ENCODE measurements around the gene CADM2.

CADM2 gene

DNA sequence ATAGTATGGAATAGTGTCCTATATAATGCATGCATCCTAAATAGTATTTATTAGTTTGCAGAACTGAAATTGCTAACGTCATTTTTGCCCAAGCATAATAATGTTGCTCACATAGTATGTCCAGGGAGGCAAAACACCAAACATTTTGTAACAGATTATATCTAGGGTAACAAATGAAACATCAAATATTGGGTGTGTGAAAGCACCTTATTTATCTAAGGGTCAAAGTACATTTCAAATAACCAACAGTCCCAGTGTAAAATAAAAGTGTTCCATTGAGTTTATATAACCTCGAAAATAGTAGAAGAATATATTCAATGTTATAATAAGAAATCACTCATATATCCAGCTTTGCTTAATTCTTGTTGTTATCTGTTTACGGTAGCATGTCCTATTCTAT lies 363.1 kb downstream of the CADM2 start:
- no peak for DNase-seq (ENCODE audit: extremely low read depth, insufficient read length)
- Histone ChIP-seq H3K4me3 (replicated peaks; ENCODE audit: low read depth, low read length) (no peak overlapping the region), H3K27me3 (replicated peaks; ENCODE audit: control insufficient read depth, insufficient read depth, low read length) (no peaks in the 10 kb centered on the region), H3K36me3 (ENCODE audit: control insufficient read depth, insufficient read depth, low read length) (no peaks in the 10 kb centered on the region)
- TF ChIP-seq, protein P1, sequence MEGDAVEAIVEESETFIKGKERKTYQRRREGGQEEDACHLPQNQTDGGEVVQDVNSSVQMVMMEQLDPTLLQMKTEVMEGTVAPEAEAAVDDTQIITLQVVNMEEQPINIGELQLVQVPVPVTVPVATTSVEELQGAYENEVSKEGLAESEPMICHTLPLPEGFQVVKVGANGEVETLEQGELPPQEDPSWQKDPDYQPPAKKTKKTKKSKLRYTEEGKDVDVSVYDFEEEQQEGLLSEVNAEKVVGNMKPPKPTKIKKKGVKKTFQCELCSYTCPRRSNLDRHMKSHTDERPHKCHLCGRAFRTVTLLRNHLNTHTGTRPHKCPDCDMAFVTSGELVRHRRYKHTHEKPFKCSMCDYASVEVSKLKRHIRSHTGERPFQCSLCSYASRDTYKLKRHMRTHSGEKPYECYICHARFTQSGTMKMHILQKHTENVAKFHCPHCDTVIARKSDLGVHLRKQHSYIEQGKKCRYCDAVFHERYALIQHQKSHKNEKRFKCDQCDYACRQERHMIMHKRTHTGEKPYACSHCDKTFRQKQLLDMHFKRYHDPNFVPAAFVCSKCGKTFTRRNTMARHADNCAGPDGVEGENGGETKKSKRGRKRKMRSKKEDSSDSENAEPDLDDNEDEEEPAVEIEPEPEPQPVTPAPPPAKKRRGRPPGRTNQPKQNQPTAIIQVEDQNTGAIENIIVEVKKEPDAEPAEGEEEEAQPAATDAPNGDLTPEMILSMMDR (IDR thresholded peaks at IDR 0.05; ENCODE audit: insufficient read depth, low read length, poor library complexity, severe bottlenecking), result no peak

- TF ChIP-seq, protein P1 (IDR thresholded peaks at IDR 0.05; ENCODE audit: insufficient read depth, low read length, poor library complexity, severe bottlenecking), result no peak
Measured at GRCh38 chr3:85330071-85330470, 371.3 kb downstream of the CADM2 start.

GRCh38 chr3:85337895-85338294 lies 379.1 kb downstream of the CADM2 start:
- Histone ChIP-seq H3K4me3 (replicated peaks; ENCODE audit: low read depth, low read length) (no peak overlapping the region), H3K36me3 (ENCODE audit: control insufficient read depth, insufficient read depth, low read length) (no peaks in the 10 kb centered on the region), H3K27me3 (replicated peaks; ENCODE audit: control insufficient read depth, insufficient read depth, low read length) (no peaks in the 10 kb centered on the region)
- TF ChIP-seq, protein P1 (IDR thresholded peaks at IDR 0.05; ENCODE audit: insufficient read depth, low read length, poor library complexity, severe bottlenecking), result no peak
- no peak for DNase-seq (ENCODE audit: extremely low read depth, insufficient read length)

More at GRCh38 chr3:85330071-85330470, 371.3 kb downstream of the CADM2 start:
- Histone ChIP-seq H3K4me3 (replicated peaks; ENCODE audit: low read depth, low read length) (no peak overlapping the region), H3K36me3 (ENCODE audit: control insufficient read depth, insufficient read depth, low read length) (no peaks in the 10 kb centered on the region), H3K27me3 (replicated peaks; ENCODE audit: control insufficient read depth, insufficient read depth, low read length) (no peaks in the 10 kb centered on the region)
- DNase-seq (ENCODE audit: extremely low read depth, insufficient read length), result no peak

DNA sequence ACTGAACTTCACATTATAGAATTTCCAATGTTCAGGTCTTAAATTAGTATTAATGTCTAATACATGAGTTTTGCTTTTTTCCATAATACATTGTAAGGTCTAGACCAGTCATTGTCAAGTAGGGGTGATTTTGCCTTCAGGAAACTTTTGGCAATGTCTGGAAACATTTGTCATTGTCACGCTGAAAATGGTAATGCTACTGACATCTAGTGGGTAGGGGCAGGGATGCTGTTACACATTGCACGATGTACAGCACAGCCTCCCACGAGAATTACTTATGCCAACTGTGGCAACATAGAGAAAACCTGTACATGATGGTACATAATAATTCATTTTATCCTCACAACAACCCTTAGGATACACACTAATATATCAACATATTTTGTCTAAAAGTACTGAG lies 384.1 kb downstream of the CADM2 start:
- DNase-seq (ENCODE audit: extremely low read depth, insufficient read length), result no peak
- TF ChIP-seq, protein P1 (IDR thresholded peaks at IDR 0.05; ENCODE audit: insufficient read depth, low read length, poor library complexity, severe bottlenecking), result peak; percentile 10
- Histone ChIP-seq H3K36me3 (ENCODE audit: control insufficient read depth, insufficient read depth, low read length) (no peaks in the 10 kb centered on the region), H3K4me3 (replicated peaks; ENCODE audit: low read depth, low read length) (no peak overlapping the region), H3K27me3 (replicated peaks; ENCODE audit: control insufficient read depth, insufficient read depth, low read length) (no peaks in the 10 kb centered on the region)

DNA sequence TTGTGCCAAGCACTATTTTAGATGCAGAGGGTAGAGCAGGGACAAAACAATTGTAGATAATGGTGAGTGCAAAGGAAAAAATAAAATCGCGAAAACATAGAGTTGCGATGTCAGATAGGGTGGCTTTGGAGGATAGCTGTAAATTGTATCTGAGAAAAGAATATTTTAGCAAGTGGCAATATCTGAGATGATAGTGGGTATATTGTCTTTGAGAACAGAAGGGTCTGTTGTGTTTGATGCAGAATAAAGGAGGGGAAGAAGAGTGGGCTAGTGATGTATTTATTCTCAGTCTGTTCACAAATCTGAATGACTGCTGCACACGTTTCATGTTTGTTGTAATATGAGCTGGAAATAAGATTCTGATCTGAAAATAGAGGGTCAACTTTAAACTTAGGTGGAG lies 396.8 kb downstream of the CADM2 start:
- Histone ChIP-seq H3K4me3 (replicated peaks; ENCODE audit: low read depth, low read length) (no peak overlapping the region), H3K36me3 (ENCODE audit: control insufficient read depth, insufficient read depth, low read length) (no peaks in the 10 kb centered on the region), H3K27me3 (replicated peaks; ENCODE audit: control insufficient read depth, insufficient read depth, low read length) (no peaks in the 10 kb centered on the region)
- DNase-seq (ENCODE audit: extremely low read depth, insufficient read length), result no peak
- TF ChIP-seq, protein P1 (IDR thresholded peaks at IDR 0.05; ENCODE audit: insufficient read depth, low read length, poor library complexity, severe bottlenecking), result no peak

GRCh38 chr3:85360742-85361387 lies 402.1 kb downstream of the CADM2 start:
- H3K27me3 ChIP-seq (replicated peaks; ENCODE audit: control insufficient read depth, insufficient read depth, low read length), result no peaks in the 10 kb centered on the region
- H3K4me3 ChIP-seq (replicated peaks; ENCODE audit: low read depth, low read length), result no peak overlapping the region
- no peaks in the 10 kb centered on the region for H3K36me3 ChIP-seq (ENCODE audit: control insufficient read depth, insufficient read depth, low read length)
- TF ChIP-seq, protein P1 (IDR thresholded peaks at IDR 0.05; ENCODE audit: insufficient read depth, low read length, poor library complexity, severe bottlenecking), result peak; percentile 35
- no peak for DNase-seq (ENCODE audit: extremely low read depth, insufficient read length)

Measured in GM06990 (cell line).